Subcutaneous adipose tissue (tissue), 4 donors: Measurements from ENCODE around the gene TSFM. TPM values are rescaled to one million over a fixed set of nuclear protein-coding genes. Genes with fewer than 3 reads are reported as not detected.

Source experiments
- CTCF ChIP-seq: fragments of 450-650 bp; IDR thresholded peaks from one replicate; pipeline ENCODE4 v1.5.1; 2016; ENCODE audit warnings: low read depth, mild to moderate bottlenecking, control low read depth, antibody characterized with exemption, moderate library complexity
- total RNA-seq, 4 donors: library from RNA; depleted of rRNA; stranded (reverse); fragments of >200 nt; gene quantifications; one replicate each; pipeline ENCODE4 v1.1.0, GENCODE V29; 2016

TSFM gene
- total RNA-seq, 4 donors from 2014 or later = 16.7 to 26.0 (median 22.9) TPM

- no peak for TF ChIP-seq CTCF
Measured at GRCh38 chr12:57779736-57780135, 2.9 kb upstream of the TSFM start.

GRCh38 chr12:57780284-57780897, 2.2 kb upstream of the TSFM start:
- no peak for TF ChIP-seq CTCF

- TF ChIP-seq CTCF = no peak
Measured at GRCh38 chr12:57781244-57781643, 1.3 kb upstream of the TSFM start.

- TF ChIP-seq CTCF = no peak
Measured at GRCh38 chr12:57781801-57782200, 786 bp upstream of the TSFM start.

GRCh38 chr12:57782243-57782607, 362 bp upstream of the TSFM start:
- no peak for TF ChIP-seq CTCF

- TF ChIP-seq CTCF = no peak
Measured at GRCh38 chr12:57783466-57783801, 847 bp downstream of the TSFM start.

- no peak for TF ChIP-seq CTCF
Measured at GRCh38 chr12:57783861-57784260, 1.3 kb downstream of the TSFM start.
